ENCODE measurements around the gene WSB1.

The WSB1 gene

DNA sequence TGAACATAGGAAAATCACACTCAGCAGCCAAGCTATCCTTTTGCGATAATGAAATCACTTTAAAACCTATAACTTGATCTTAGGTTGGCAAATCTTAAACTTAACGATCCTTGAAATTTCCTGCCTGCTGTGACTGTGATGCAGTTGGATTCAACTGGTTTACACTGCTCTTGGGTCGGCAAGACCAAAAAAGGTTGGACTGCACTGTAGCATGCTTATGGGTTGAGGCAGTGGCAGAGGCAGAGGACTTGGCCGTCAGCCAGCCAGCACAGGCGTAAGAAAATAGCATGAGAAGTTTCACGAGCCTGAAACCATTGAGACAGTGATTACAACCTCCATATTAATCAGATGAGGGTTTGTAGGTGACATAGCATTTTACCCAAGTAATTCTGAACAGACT lies 21.4 kb downstream of the WSB1 start:
- H3K9me3 ChIP-seq (ENCODE audit: severe bottlenecking): no peaks in the 10 kb centered on the region
- H3K27ac ChIP-seq (ENCODE audit: poor library complexity, severe bottlenecking): no peak overlapping the region
- DNase-seq (ENCODE audit: low spot score) (no peak), ATAC-seq (ENCODE audit: low read depth) (no peak)
- H3K27me3 ChIP-seq (ENCODE audit: insufficient read depth, poor library complexity, severe bottlenecking): no peaks in the 10 kb centered on the region
- peaks cover 81% of the 10 kb centered on the region for H3K36me3 ChIP-seq (ENCODE audit: low read depth)
- no peaks in the 10 kb centered on the region for H3K4me1 ChIP-seq (ENCODE audit: insufficient read depth, poor library complexity, severe bottlenecking)
- TF ChIP-seq, protein P1, sequence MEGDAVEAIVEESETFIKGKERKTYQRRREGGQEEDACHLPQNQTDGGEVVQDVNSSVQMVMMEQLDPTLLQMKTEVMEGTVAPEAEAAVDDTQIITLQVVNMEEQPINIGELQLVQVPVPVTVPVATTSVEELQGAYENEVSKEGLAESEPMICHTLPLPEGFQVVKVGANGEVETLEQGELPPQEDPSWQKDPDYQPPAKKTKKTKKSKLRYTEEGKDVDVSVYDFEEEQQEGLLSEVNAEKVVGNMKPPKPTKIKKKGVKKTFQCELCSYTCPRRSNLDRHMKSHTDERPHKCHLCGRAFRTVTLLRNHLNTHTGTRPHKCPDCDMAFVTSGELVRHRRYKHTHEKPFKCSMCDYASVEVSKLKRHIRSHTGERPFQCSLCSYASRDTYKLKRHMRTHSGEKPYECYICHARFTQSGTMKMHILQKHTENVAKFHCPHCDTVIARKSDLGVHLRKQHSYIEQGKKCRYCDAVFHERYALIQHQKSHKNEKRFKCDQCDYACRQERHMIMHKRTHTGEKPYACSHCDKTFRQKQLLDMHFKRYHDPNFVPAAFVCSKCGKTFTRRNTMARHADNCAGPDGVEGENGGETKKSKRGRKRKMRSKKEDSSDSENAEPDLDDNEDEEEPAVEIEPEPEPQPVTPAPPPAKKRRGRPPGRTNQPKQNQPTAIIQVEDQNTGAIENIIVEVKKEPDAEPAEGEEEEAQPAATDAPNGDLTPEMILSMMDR (IDR thresholded peaks at IDR 0.05; ENCODE audit: poor library complexity, severe bottlenecking): no peak
- H3K4me3 ChIP-seq (ENCODE audit: severe bottlenecking): no peak overlapping the region

DNA sequence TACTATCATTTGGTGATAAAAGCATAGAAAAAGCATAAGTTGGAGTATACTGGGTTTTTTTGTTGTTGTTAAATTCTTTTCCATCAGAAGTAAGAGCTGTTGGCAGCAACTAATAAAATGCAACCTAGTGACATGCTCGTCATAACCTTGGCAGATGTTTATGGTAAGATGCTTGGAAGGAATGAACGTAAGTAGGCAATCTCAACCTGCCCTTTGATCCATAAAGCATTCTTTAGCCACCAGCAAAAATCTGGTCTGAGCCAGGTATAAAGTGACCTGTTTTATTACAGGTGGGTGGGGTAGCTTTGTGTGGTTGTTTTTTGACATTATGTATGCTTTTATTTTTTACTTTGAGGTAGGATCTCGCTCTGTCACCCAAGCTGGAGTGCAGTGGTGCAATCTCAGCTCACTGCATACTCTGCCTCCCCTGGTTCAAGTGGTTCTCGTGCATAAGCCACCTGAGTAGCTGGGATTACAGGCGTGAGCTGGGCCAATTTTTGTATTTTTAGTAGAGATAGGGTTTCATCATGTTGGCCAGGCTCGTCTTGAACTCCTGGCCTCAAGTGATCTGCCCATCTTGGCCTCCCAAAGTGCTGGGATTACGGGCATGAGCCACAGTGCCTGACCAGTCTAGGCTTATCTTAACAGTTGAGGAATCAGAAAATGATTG lies 22.0 kb downstream of the WSB1 start:
- DNase-seq (ENCODE audit: low spot score) (no peak), ATAC-seq (ENCODE audit: low read depth) (no peak)
- Histone ChIP-seq H3K36me3 (ENCODE audit: low read depth) (peaks cover 75% of the 10 kb centered on the region), H3K27me3 (ENCODE audit: insufficient read depth, poor library complexity, severe bottlenecking) (no peaks in the 10 kb centered on the region), H3K4me3 (ENCODE audit: severe bottlenecking) (no peak overlapping the region), H3K9me3 (ENCODE audit: severe bottlenecking) (no peaks in the 10 kb centered on the region), H3K27ac (ENCODE audit: poor library complexity, severe bottlenecking) (no peak overlapping the region), H3K4me1 (ENCODE audit: insufficient read depth, poor library complexity, severe bottlenecking) (no peaks in the 10 kb centered on the region)
- TF ChIP-seq, protein P1 (IDR thresholded peaks at IDR 0.05; ENCODE audit: poor library complexity, severe bottlenecking): no peak

DNA sequence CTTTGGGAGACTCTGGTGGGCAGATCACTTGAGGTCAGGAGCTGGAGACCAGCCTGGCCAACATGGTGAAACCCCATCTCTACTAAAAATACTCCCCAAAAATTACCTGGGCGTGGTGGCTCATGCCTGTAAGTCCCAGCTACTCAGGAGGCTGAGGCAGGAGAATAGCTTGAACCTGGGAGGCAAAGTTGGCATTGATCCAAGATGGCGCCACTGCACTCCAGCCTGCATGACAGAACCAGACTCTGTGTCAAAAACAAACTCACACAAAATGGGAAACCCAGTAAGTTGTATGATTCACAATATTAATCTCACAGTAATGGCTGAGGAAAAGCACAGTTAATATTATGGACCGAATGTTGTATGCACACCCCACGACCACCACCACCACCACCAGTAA lies 24.3 kb downstream of the WSB1 start:
- H3K9me3 ChIP-seq (ENCODE audit: severe bottlenecking): no peaks in the 10 kb centered on the region
- H3K4me3 ChIP-seq (ENCODE audit: severe bottlenecking): no peak overlapping the region
- no peak overlapping the region for H3K27ac ChIP-seq (ENCODE audit: poor library complexity, severe bottlenecking)
- ATAC-seq (ENCODE audit: low read depth) (no peak), DNase-seq (ENCODE audit: low spot score) (no peak)
- H3K4me1 ChIP-seq (ENCODE audit: insufficient read depth, poor library complexity, severe bottlenecking): peaks cover 4% of the 10 kb centered on the region
- TF ChIP-seq, protein P1 (IDR thresholded peaks at IDR 0.05; ENCODE audit: poor library complexity, severe bottlenecking): no peak
- H3K27me3 ChIP-seq (ENCODE audit: insufficient read depth, poor library complexity, severe bottlenecking): no peaks in the 10 kb centered on the region
- H3K36me3 ChIP-seq (ENCODE audit: low read depth): peaks cover 52% of the 10 kb centered on the region

DNA sequence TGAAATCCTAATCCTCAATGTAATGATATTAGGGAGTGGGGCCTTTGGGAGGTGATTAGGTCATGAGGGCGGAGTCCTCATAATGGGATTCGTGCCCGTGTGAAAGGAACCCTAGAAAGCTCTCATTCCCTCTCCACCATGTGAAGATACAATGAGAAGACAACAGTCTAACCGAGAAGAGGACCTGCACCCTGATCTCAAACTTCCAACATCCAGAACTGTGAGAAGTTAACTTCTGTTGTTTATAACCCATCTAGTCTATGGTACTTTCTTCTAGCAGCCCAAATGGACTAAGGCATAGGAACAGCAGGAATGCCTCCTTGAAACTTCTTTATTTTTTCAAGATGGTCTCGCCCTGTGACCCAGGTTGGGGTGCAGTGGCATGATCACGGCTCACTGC lies 24.7 kb downstream of the WSB1 start:
- Histone ChIP-seq H3K36me3 (ENCODE audit: low read depth) (peaks cover 48% of the 10 kb centered on the region), H3K27me3 (ENCODE audit: insufficient read depth, poor library complexity, severe bottlenecking) (no peaks in the 10 kb centered on the region)
- TF ChIP-seq, protein P1 (IDR thresholded peaks at IDR 0.05; ENCODE audit: poor library complexity, severe bottlenecking): no peak

DNA sequence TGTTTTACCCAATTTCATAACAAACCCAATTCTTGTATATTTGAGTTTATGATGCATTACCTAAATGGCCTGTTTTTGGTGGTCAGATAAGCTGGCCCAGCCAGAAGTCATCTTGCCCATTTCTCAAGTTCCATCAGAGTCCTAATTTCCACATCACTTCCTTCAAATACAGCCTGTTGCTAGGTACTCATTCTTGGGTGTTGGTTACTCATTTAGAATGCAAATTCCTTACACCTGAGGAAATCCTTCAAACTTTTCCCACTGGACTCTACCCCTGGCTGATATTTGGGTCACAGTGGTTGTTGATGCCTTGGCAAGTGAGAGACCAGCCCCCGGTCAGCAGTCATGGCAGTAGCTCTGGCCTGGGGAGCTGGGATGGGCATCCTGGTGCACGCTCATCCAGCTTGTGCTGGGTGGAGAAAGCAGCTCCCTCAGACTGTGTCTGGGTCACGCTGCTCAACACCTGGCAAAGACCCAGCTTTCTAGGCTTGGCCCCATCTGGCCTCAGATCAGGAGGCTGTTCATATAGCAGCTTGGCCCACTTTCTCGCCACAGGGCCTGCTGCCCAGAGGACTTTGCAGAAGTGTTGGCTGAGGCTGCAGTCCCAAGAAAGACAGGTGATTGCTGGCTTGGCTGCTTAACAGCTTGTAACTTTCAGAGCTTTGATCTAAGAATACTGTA lies 25.8 kb downstream of the WSB1 start:
- Histone ChIP-seq H3K4me1 (ENCODE audit: insufficient read depth, poor library complexity, severe bottlenecking) (peaks cover 10% of the 10 kb centered on the region), H3K9me3 (ENCODE audit: severe bottlenecking) (no peaks in the 10 kb centered on the region), H3K27ac (ENCODE audit: poor library complexity, severe bottlenecking) (no peak overlapping the region), H3K36me3 (ENCODE audit: low read depth) (peaks cover 37% of the 10 kb centered on the region), H3K27me3 (ENCODE audit: insufficient read depth, poor library complexity, severe bottlenecking) (no peaks in the 10 kb centered on the region), H3K4me3 (ENCODE audit: severe bottlenecking) (no peak overlapping the region)
- DNase-seq (ENCODE audit: low spot score) (no peak), ATAC-seq (ENCODE audit: low read depth) (no peak)
- TF ChIP-seq, protein P1 (IDR thresholded peaks at IDR 0.05; ENCODE audit: poor library complexity, severe bottlenecking): no peak

More for the DNA sequence above, 24.7 kb downstream of the WSB1 start:
- ATAC-seq (ENCODE audit: low read depth) (no peak), DNase-seq (ENCODE audit: low spot score) (no peak)
- H3K27ac ChIP-seq (ENCODE audit: poor library complexity, severe bottlenecking): no peak overlapping the region
- no peak overlapping the region for H3K4me3 ChIP-seq (ENCODE audit: severe bottlenecking)
- peaks cover 8% of the 10 kb centered on the region for H3K4me1 ChIP-seq (ENCODE audit: insufficient read depth, poor library complexity, severe bottlenecking)
- no peaks in the 10 kb centered on the region for H3K9me3 ChIP-seq (ENCODE audit: severe bottlenecking)
